Measurements from ENCODE around the gene CNKSR3.
A peak's percentile ranks its signal among the peaks of the same experiment; 100 is the strongest.

CNKSR3 gene

GRCh38 chr6:154377726-154378125, 132.8 kb downstream of the CNKSR3 start:
- DNase-seq: no peak

- DNase-seq: no peak
Observed at GRCh38 chr6:154373971-154374370, 136.5 kb downstream of the CNKSR3 start.

GRCh38 chr6:154371281-154371680, 139.2 kb downstream of the CNKSR3 start:
- no peak for DNase-seq

- peak; percentile 28 for DNase-seq
Observed at GRCh38 chr6:154370545-154370944, 139.9 kb downstream of the CNKSR3 start.

GRCh38 chr6:154367839-154368695, 142.4 kb downstream of the CNKSR3 start:
- DNase-seq: no peak

GRCh38 chr6:154367336-154367735, 143.1 kb downstream of the CNKSR3 start:
- DNase-seq: no peak

- no peak for DNase-seq
Observed at GRCh38 chr6:154363821-154364220, 146.7 kb downstream of the CNKSR3 start.

- DNase-seq: no peak
Observed at GRCh38 chr6:154361476-154361875, 149.0 kb downstream of the CNKSR3 start.

- no peak for DNase-seq
Observed at GRCh38 chr6:154360476-154360875, 150.0 kb downstream of the CNKSR3 start.

- no peak for DNase-seq
Observed at GRCh38 chr6:154359679-154360078, 150.8 kb downstream of the CNKSR3 start.

GRCh38 chr6:154359161-154359574, 151.3 kb downstream of the CNKSR3 start:
- DNase-seq: peak; percentile 7

- no peak for DNase-seq
Observed at GRCh38 chr6:154358019-154358545, 152.4 kb downstream of the CNKSR3 start.

- no peak for DNase-seq
Observed at GRCh38 chr6:154356690-154357089, 153.8 kb downstream of the CNKSR3 start, which contains the start of gene IPCEF1. TSS of gene IPCEF1 (minus strand) at chr6:154356803. CDS start at chr6:154265947, 90,856 bp downstream.

- DNase-seq: no peak
Observed at GRCh38 chr6:154356113-154356512, 154.4 kb downstream of the CNKSR3 start.

GRCh38 chr6:154354265-154354777, 156.2 kb downstream of the CNKSR3 start:
- no peak for DNase-seq

- no peak for DNase-seq
Observed at GRCh38 chr6:154353626-154354025, 156.9 kb downstream of the CNKSR3 start.

GRCh38 chr6:154352898-154353585, 157.4 kb downstream of the CNKSR3 start:
- DNase-seq: peak; percentile 87

GRCh38 chr6:154350293-154350692, 160.2 kb downstream of the CNKSR3 start:
- no peak for DNase-seq

GRCh38 chr6:154347981-154348380, 162.5 kb downstream of the CNKSR3 start:
- no peak for DNase-seq

GRCh38 chr6:154345811-154346210, 164.7 kb downstream of the CNKSR3 start:
- DNase-seq: no peak

- DNase-seq: no peak
Observed at GRCh38 chr6:154343473-154344308, 166.8 kb downstream of the CNKSR3 start.

- DNase-seq: no peak
Observed at GRCh38 chr6:154341871-154342270, 168.6 kb downstream of the CNKSR3 start.

GRCh38 chr6:154341336-154341735, 169.1 kb downstream of the CNKSR3 start:
- no peak for DNase-seq
